Measurements from ENCODE around the gene PI4KA. TPM values are rescaled to one million over a fixed set of nuclear protein-coding genes. Genes with fewer than 3 reads are reported as not detected.

PI4KA gene
- total and polyA plus RNA-seq, 2 donors from 2014 or later = 37.3 to 92.8 TPM

- no peak for FAIRE-seq
- H3K27me3 ChIP-seq (ENCODE audit: control insufficient read depth, insufficient read depth, low read length) = no peaks in the 10 kb centered on the region
- H3K36me3 ChIP-seq (ENCODE audit: control insufficient read depth in 2 of 3, insufficient read depth in 3 of 3, low read length in 3 of 3) = peaks cover 0 to 25% (median 19%) of the 10 kb centered on the region in 3 donors
- H3K27ac ChIP-seq (ENCODE audit: low read depth in 2 of 2, low read length in 2 of 2) = no peak overlapping the region
- H3K9me3 ChIP-seq (ENCODE audit: control insufficient read depth in 2 of 3, insufficient read depth in 1 of 3, low read length in 3 of 3) = no peaks in the 10 kb centered on the region
- TF ChIP-seq CTCF (IDR thresholded peaks at IDR 0.05; ENCODE audit: borderline replicate concordance, extremely low read depth, insufficient read depth) = peak; percentile 52
- H3K4me1 ChIP-seq (ENCODE audit: control insufficient read depth in 2 of 3, insufficient read depth in 2 of 3, low read depth in 1 of 3, low read length in 3 of 3) = no peaks in the 10 kb centered on the region
- DNase-seq = peak in 3 of 5 donors; percentile 22 to 61 (median 42)
- H3K9ac ChIP-seq (ENCODE audit: low read length in 3 of 3) = no peak overlapping the region
- no peak overlapping the region for H3K4me3 ChIP-seq (ENCODE audit: low read length in 3 of 3)
- intact Hi-C loops (cut with DNase I) = no loop called here
These were observed 74.5 kb downstream of the PI4KA start for GRCh38 chr22:20783844-20784723.

- Histone ChIP-seq H3K9ac (ENCODE audit: low read length in 3 of 3) (no peak overlapping the region), H3K4me1 (ENCODE audit: control insufficient read depth in 2 of 3, insufficient read depth in 2 of 3, low read depth in 1 of 3, low read length in 3 of 3) (no peaks in the 10 kb centered on the region), H3K9me3 (ENCODE audit: control insufficient read depth in 2 of 3, insufficient read depth in 1 of 3, low read length in 3 of 3) (no peaks in the 10 kb centered on the region), H3K4me3 (ENCODE audit: low read length in 3 of 3) (no peak overlapping the region), H3K27me3 (ENCODE audit: control insufficient read depth, insufficient read depth, low read length) (no peaks in the 10 kb centered on the region), H3K36me3 (ENCODE audit: control insufficient read depth in 2 of 3, insufficient read depth in 3 of 3, low read length in 3 of 3) (peaks cover 0 to 24% (median 24%) of the 10 kb centered on the region in 3 donors), H3K27ac (ENCODE audit: low read depth in 2 of 2, low read length in 2 of 2) (no peak overlapping the region)
- no peak for TF ChIP-seq CTCF (IDR thresholded peaks at IDR 0.05; ENCODE audit: borderline replicate concordance, extremely low read depth, insufficient read depth)
- FAIRE-seq (no peak), DNase-seq (no peak)
- intact Hi-C loops (cut with DNase I) = no loop called here
These were observed 75.3 kb downstream of the PI4KA start for GRCh38 chr22:20783300-20783673.

DNA sequence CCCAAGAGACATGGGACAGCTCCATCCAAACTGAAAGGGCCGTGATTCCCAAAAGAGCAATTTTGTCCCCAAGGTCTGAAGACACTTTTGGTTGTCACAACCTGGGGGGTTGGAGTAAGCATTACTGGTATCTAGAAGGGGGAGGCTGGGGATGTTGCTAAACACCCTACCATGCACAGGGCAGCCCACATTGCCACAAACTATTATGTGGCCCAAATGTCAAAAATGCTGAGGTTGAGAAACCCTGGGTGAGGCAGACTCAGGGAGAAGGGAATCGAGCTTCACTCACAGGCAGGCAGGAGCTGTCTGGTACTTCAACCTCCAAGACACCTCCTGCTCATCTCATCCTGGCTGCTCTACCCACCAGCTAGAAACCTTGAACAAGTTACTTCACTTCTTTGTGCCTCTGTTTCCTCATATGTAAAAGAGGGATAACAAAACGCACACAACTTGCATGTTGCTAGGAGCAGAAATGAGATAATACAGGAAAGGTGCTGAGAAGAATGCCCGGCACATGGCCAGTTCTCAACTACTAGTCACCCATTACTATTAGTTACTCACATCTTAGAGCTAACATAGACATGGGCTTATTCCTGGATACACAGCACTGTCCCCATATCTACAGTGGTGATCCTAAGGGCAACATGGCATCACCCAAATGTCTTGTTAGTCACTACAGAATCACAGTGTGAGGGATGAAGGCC is 75.9 kb downstream of the PI4KA start:
- FAIRE-seq = no peak
- no peak for TF ChIP-seq CTCF (IDR thresholded peaks at IDR 0.05; ENCODE audit: borderline replicate concordance, extremely low read depth, insufficient read depth)
- Histone ChIP-seq H3K27me3 (ENCODE audit: control insufficient read depth, insufficient read depth, low read length) (no peaks in the 10 kb centered on the region), H3K4me1 (ENCODE audit: control insufficient read depth in 2 of 3, insufficient read depth in 2 of 3, low read depth in 1 of 3, low read length in 3 of 3) (no peaks in the 10 kb centered on the region), H3K4me3 (ENCODE audit: low read length in 3 of 3) (no peak overlapping the region), H3K27ac (ENCODE audit: low read depth in 2 of 2, low read length in 2 of 2) (no peak overlapping the region), H3K36me3 (ENCODE audit: control insufficient read depth in 2 of 3, insufficient read depth in 3 of 3, low read length in 3 of 3) (peaks cover 0 to 19% (median 18%) of the 10 kb centered on the region in 3 donors), H3K9ac (ENCODE audit: low read length in 3 of 3) (no peak overlapping the region), H3K9me3 (ENCODE audit: control insufficient read depth in 2 of 3, insufficient read depth in 1 of 3, low read length in 3 of 3) (no peaks in the 10 kb centered on the region)
- intact Hi-C loops (cut with DNase I) = no loop called here
- no peak for DNase-seq
